ENCODE data around the gene TPI1.
"Not testable (repeated sequence)": the region's sequence is repeated elsewhere in the genome, so short reads cannot be mapped to it uniquely, and the experiment has no call there.

TPI1 gene

DNA sequence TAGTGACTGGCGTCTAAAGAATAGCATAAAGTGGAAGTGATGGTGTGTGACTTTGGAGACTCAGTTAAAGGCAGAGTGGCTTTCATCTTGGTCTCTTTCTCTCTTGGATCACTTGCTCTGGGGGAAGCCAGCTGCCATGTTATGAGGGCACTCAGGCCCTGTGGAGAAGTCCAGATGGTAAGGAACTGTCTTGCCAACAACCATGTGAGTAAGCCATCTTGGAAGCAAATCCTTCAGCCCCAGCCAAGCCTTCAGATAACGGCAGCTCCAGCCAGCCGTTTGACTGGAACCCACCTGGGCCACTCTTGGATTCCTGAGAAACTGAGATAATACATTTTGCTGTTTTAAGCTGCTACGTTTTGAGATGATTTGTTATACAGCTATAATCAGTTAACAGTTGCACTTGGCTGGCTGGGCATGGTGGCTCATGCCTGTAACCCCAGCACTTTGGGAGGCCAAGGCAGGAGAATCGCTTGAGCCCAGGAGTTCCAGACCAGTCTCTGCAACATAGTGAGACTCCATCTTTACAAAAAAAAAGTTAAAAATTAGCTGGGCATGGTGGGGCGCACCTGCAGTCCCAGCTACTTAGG, 29.6 kb downstream of the TPI1 start:
- DNase-seq = no peak

DNA sequence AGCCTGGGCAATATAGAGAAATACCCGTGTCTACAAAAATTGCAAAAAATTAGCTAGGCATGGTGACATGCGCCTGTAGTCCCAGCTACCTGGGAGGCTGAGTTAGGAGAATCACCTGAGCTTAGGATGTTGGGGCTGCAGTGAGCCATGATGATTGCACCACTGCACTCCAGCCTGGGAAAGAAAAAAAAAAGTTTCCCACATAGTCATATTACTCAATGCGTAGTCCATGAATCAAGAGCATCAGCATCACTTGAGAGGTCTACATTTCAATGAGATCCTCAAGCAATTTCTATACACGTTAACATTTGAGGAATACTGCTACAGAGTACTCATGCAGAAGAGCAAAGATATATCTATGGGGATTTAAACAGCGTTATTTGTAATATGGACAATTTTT, 32.1 kb downstream of the TPI1 start:
- no peak for DNase-seq

DNA sequence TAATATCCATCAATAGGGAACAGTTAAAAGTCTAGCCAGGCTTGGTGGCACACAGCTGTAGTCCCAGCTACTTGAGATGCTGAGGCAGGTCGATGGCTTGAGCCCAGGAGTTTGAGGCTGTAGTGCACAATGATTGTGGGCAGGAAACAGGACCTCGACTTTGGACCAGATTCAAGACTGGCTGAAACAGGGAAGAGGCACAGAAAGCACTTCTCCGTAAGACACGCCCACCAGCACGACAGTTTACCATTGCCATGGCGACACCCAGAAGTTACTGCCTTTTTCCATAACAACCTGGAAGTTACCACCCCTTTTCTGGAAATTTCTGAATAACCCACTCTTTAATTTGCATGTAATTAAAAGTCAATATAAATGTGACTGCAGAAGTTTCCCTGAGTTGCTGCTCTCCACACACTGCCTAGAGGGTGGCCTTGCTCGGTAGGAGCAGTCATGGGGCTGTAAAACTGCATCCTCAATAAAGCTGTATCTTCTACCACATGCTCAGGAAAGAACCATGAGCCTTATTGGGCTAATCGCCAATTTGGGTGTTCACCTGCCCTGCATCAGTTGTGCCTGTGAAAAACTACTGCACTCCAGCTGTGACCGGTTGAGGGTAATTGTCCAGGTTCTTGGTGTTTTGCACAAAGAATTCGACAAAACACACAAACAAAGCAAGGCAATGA, 32.6 kb downstream of the TPI1 start:
- no peak for DNase-seq

DNA sequence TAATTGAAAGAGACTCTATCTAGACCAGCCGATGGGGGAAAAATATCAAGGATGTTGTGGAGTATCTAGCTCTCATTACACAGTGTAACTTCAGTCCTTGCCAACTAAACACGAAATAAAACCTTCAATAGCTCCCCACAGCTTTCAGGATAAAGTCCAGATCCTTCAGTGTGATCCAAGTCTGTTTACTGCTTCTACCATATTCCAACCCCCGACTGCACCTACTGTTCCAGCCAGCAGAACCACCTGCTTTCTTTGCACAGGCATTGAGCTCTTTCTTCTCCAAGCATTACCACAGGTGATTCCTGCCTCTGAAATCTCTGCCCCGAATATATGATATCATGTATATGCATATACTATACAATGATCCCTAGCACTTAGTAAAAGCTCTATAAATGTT, 35.1 kb downstream of the TPI1 start:
- DNase-seq = no peak

DNA sequence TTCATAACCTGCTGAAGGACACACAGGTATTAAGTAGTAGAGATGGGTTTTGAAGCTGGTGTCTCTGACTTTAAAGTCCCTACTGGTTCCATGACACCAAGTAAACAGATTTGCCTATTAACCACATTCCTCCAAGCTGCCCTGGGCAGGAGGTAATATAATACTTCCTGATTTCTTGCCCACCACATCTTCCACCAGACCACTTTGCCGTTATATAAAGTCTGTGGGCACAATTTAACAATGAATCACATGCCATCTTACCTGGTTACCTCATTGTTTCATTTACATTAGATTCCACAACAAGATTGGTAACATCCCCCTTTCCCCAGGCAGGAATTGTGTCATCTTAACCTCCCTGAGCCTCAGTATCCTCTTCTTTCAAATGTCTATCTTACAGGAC, 36.4 kb downstream of the TPI1 start:
- DNase-seq = no peak

DNA sequence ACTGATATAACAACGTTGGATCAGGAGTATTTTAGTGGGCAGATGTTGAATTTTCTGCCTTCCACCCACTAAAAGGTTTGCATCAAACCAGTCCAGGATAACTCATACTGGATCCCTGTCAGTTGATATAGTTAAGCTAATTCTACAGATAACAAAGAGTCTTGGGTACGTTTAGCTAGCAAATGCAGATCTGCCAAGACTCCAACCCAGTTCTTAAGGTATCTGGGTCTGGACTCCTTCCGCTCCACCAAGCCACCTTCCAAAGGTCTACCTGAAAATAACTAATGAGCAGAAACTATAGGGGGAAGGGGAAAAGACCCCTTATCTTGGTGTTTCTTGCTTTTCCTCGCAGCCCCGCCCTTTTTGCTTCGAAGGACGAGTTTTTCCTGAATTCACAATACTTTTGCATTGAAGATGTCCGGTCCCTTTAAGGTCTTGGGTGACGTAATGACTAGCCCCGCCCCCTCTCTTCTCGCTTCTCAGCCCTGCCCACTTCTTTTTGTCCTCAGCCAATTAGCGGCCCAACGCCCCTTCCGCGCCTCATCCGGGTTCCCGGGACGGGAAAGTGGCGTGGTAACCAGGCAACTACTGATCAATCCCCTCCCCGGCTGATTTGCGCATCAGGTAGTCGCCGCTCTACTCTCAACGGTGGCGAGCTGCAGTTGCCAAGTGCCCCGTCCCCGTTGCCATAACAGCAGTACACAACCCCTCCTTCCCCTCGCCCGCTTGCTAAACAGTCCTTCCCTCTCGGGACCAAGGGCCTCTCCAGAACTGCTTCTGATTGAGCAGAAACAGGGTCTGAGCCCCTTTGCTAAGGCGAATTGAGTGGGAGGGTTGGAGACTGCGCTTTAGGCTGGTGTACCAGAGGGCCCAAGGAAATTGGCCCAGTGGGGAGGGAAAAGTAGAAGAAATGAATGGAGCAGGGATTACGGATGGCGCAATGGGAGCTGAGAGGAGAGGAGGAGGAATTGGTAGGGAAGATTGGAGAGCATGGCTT, 37.2 kb downstream of the TPI1 start, which contains the start of gene LRRC23:
LRRC23 (plus strand) TSS at position 543 of the 997 bp plus-strand sequence. CDS start 812 bp downstream, outside the sequence.
- DNase-seq = peak; percentile 95

DNA sequence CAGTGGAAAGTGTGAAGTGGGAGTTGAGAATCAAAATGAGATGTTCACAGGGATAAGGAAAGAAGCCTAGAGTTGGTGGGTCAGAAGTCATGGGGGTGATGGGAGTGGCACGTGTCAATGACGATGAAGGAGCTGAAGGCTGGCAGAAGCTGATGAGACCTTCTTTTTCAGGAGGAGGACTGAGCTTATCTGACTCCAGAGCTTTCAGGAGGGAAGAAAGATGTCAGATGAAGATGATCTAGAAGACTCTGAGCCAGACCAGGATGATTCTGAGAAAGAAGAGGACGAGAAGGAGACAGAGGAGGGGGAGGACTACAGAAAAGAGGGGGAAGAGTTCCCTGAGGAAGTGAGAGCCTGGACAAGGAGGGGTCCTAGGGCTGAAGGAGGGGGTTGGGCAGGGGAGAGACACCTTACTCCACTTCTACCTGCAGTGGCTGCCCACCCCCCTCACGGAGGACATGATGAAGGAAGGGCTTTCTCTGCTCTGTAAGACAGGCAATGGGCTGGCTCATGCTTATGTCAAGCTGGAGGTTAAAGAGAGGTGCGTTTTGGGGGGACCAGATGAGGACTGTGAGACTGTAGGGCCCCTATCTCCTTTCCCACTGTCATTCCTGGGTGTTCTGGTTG, 38.2 kb downstream of the TPI1 start:
- DNase-seq = no peak

DNA sequence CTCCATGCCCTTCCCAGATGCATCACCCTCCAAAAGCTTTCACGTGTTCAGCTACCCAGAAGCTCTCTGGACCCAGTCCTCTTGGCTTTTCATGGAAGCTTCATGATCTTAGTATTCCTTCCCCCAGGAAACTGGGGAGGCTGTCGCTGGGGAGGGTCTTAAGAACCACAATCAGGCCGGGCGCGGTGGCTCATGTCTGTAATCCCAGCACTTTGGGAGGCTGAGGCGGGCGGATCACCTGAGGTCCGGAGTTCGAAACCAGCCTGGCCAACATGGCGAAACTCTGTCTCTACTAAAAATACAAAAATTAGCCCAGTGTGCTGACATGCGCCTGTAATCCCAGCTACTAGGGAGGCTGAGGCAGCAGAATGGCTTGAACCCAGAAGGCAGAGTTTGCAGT, 40.8 kb downstream of the TPI1 start:
- DNase-seq = not testable (repeated sequence)

DNA sequence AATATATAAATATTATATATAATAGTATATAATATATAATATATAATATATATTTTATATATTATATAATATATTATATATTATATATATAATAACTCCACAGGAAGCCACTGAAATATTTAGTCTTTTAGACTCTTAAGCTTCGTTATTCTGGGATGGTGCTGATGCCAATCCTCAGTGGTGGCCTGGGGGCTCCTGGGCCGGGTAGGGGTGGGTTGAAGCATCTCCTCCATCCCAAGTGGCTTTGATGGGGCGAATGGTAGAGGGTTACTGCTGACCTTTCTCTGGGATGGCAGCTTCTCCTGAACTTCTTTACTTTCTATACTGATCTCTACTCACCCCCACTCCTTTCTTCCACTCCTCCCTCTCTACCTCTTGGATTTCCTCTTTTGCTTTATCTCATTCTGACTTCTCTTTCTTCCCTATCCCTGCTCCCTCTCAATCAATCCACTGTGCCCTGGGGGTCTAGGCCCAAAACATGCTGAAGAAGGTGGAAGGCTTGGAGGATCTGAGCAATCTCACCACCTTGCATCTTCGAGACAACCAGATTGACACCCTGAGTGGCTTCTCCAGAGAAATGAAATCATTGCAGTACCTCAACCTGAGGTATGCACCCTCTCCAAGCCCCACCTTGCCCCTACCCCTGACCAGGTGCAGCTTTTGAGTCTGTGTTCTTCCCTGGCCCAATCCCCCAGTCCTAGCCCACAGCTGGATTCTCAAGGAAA, 42.3 kb downstream of the TPI1 start:
- DNase-seq = no peak

DNA sequence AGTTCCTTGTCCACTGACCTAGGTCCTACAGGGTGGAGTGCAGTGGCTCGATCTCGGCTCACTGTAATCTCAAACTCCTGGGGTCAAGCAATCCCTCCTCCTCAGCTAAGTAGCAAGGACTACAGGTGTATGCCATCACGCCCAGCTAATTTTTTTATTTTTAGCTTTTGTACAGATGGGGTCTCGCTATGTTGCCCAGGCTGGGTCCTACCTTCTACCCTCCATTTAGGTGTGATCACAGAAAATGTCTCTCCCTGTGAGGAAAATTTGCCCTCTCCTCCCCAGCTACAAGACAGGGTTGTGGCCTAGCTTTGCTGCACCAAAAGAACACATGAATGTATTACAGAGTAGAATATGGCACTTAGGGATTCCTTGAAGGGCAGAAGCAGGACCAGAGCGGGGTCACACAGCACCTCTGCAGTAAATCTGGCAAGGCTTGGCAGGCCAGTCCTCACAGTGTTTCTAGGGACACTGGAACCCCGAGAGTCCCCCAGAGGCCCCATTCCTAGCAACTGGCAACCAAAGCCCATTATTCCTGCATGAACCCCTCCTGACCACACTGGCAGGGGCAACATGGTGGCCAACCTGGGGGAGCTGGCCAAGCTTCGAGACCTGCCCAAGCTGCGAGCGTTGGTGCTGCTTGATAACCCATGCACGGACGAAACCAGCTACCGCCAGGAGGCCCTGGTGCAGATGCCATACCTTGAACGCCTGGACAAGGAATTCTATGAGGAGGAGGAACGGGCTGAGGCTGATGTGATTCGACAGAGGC, 45.0 kb downstream of the TPI1 start:
- DNase-seq = no peak

DNA sequence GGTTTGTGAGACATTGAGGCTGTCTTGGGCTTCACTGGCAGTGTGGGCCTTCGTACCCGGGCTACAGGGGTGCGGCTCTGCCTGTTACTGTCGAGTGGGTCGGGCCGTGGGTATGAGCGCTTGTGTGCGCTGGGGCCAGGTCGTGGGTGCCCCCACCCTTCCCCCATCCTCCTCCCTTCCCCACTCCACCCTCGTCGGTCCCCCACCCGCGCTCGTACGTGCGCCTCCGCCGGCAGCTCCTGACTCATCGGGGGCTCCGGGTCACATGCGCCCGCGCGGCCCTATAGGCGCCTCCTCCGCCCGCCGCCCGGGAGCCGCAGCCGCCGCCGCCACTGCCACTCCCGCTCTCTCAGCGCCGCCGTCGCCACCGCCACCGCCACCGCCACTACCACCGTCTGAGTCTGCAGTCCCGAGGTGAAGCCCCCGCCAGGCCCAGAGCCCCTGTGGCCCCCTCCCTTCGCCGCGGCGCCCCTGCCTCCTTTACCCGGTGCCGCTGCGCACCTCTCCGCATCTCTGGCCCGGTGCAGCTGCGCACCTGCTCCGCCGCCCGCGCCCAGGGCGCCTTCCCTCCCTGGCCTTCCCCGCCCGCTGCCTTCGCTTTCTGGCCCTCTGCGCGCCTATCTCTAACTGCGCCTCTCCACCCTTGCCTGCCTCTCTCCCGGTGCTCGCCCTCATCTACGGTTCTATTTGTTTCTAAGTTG, 47.1 kb downstream of the TPI1 start, which contains the start of gene ENO2:
ENO2 (plus strand) TSS at position 335 of the 701 bp plus-strand sequence. CDS start 1,253 bp downstream, outside the sequence.
- peak; percentile 80 for DNase-seq

DNA sequence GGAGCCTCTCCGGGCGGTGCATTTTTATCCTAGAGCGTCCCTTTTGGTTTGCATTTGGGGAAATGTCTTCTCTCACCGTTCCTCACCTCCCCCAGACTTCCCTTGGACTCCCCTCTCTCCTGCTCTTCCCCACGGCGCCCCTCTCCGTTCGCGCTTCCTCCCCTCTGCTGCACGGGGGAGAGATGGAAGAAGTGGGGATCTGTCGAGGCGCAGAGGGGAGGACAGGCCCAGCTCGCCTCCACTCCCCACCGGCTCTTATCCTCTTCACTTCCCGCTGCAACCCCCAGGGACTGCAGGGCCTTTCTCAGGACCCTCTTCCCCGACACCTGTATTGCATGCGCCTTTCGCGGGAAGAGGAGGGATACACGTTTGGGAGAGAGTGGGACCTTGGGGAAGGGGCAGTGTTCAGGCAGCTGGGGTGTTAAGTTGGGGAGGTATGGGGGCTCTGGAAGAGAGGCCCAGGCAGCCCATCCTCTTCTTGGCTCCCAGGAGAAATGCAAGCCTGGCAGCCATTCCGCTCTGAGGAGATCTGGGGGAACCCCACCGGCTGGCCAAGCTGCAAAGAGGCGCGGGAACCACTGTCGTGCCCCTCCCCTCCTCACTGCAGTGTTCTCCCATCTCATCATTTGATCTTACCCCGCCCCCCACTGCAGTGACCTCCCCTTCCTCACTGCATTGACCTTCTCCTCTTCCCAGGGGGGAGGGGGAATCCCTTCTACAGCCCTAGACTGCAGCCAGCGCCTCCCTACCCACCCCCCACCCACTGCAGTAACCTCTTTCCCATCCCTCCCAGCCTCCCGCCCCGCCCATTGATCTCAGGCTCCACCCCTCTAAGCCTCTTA, 47.8 kb downstream of the TPI1 start:
- DNase-seq = no peak

DNA sequence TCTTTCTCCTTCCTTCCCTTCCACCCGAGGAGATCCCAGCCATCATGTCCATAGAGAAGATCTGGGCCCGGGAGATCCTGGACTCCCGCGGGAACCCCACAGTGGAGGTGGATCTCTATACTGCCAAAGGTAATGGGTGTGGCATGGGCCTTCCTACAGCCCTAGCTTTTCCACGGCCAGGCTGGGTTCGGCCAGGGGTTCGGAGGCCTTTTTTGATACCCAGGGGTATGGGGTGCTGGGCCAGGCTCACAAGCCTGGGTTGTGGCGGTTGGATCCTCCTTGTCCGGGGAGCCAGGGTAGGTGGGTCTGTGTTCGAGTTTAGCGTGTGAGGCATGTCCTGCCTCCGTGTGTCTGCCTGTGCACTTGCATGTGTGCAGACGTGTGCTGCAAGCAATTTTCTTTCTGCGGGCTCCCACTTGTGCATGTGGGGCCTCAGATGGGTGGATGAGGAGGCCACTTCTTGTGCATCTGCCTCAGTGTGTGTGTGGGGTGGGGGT, 48.5 kb downstream of the TPI1 start:
- no peak for DNase-seq

DNA sequence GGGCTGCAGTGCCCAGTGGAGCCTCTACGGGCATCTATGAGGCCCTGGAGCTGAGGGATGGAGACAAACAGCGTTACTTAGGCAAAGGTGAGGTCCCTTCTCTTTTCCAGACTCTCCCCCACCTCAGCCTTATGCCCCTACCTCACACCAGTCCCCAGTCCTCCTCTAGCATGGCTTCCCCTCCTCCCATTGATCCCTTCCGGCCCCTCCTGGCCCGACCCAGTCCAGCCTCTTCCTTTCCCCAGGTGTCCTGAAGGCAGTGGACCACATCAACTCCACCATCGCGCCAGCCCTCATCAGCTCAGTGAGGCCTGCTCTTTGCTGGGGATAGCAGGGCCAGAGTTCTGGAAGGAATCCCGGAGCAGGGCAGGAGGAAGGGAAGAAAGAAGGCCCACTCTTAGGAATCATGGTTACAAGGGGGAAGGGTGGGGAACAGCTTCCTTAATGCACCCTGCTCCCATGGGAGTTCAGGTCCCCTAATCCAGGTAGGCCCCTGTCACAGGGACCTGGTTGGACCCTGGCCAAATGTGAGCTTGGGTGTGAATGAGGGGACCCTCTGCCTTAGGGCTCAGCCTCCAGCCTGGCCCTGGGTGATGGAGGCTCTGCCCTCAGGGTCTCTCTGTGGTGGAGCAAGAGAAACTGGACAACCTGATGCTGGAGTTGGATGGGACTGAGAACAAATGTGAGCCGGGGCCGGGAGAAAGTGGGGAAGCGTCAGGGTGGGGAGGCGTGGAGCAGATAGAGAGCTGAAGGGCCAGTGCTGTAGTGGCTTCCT, 49.3 kb downstream of the TPI1 start:
- no peak for DNase-seq

DNA sequence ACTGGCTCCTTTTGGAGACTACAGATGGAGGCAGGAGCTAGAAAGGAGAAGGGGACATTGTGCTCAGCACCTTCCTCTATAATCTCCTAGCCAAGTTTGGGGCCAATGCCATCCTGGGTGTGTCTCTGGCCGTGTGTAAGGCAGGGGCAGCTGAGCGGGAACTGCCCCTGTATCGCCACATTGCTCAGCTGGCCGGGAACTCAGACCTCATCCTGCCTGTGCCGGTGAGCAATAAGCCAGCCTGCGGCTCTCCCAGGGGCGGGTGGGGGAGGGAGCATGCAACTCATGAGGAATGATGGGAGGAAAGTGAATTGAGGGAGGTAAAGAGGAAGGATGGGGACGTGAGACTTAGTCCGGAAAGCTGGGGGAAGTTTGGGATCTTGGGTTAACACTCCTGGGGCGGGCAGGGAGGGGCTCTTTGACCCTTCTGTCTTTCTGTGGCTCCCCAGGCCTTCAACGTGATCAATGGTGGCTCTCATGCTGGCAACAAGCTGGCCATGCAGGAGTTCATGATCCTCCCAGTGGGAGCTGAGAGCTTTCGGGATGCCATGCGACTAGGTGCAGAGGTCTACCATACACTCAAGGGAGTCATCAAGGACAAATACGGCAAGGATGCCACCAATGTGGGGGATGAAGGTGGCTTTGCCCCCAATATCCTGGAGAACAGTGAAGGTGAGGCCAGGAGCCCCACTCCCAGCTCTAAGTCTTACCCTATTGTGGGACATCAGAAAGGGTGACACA, 50.3 kb downstream of the TPI1 start:
- no peak for DNase-seq

DNA sequence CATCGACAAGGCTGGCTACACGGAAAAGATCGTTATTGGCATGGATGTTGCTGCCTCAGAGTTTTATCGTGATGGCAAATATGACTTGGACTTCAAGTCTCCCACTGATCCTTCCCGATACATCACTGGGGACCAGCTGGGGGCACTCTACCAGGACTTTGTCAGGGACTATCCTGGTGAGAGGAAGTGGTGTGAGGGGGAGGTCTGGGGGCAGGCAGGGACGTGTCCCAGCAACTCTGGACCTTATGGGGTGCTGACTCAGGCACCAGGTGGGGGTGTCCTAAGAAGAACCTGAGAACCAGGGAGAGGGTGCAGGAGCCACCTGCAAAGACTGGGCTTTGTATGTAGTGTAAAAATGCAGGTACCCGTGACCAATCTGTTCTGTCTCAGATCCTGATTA, 52.3 kb downstream of the TPI1 start:
- DNase-seq = no peak

Data from stimulated activated CD4-positive, alpha-beta T cell treated with anti-CD3 and anti-CD28 coated beads, Interleukin-12 subunit alpha, Interleukin-12 subunit beta, amount 100 ng/mL, for 4 hours (primary cell).